ENCODE data around the gene PI4K2A.
"Not testable (repeated sequence)": the region's sequence is repeated elsewhere in the genome, so short reads cannot be mapped to it uniquely, and the experiment has no call there.

PI4K2A gene

DNA sequence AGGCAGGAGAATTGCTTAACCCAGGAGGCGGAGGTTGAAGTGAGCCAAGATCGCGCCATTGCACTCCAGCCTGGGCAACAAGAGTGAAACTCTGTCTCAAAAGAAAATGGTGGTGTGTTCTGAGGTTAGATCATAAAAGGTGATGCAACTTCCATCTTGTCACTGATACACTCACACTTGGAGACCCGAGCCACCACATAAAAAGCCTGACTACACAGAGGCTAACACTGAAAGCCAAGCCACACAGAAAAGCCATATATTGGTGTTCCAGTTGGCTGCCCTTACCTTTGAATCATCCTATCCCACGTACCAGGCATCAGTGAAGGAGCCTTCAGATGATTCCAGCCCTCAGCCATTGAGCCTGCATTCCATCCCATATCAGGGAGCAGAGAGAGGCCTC lies 11.2 kb upstream of the PI4K2A start:
- no peak for DNase-seq

DNA sequence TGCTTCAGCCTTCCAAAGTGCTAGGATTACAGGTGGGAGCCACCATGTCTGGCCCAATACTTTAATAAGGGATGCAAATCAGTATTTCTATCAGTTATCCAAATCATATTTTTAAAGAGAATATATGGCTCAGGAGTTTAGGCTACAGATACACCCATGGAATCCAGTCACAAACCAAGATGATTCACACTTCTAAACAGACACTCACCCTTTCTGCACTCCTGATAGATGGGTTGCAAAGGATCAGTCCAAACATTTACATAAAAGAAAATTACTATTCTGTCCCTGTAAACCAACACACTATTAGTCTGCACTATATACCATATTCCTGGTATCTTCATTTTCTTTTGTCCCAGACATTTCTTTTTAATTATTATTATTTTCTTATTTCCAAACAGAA lies 9.4 kb upstream of the PI4K2A start:
- no peak for DNase-seq

GRCh38 chr10:97632949-97633884 lies 7.3 kb upstream of the PI4K2A start, which contains the start of gene MORN4:
MORN4 (minus strand) TSS chr10:97633500; CDS start chr10:97619653, 13,847 bp downstream.
- DNase-seq, result peak; percentile 93

- DNase-seq, result no peak
Observed at GRCh38 chr10:97633921-97634320, 6.5 kb upstream of the PI4K2A start.

DNA sequence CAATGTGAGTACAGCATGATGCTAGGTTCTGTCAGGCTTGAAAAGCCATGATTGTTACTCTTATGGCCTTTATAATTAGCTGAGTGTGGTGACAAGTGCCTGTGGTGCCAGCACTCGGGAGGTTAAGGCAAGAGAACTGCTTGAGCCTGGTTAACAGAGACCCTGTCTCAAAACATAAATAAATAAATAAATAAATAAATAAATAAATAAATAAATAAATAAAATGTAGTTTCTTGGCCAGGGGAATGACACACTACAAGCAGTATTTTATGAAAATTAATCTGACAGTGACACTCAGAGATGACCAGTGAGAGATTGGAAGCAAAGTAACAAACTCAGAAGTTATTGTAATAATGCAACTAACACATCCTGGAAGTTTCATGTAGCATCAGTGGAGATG lies 4.9 kb upstream of the PI4K2A start:
- DNase-seq, result no peak

- DNase-seq, result not testable (repeated sequence)
Observed at GRCh38 chr10:97639090-97639489, 1.4 kb upstream of the PI4K2A start.

- peak; percentile 57 for DNase-seq
Observed at GRCh38 chr10:97640868-97641811, 669 bp downstream of the PI4K2A start.

DNA sequence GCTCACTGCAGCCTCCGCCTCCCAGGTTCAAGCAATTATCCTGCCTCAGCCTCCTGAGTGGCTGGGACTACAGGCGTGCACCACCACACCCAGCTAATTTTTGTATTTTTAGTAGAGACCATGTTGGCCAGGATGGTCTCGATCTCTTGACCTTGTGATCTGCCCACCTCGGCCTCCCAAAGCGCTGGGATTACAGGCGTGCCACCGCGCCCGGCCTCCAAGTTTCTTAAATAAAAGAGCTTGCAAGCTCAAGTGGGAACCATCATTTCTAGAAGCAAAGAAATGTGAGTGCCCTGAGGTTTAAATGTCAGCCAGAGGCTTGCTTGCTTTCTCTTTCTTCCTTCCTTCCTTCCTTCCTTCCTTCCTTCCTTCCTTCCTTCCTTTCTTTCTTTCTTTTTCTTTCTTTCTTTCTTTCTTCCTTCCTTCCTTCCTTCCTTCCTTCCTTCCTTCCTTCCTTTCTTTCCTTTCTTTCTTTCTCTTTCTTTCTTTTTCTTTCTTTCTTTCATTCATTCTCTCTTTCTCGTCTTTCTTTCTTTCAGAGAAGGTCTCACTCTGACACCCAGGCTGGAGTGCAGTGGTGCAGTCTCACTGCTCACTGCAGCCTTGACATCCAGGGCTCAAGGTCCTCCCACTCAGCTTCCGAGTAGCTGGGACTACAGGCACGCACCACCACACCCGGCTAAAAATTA lies 2.1 kb downstream of the PI4K2A start:
- DNase-seq, result not testable (repeated sequence)

DNA sequence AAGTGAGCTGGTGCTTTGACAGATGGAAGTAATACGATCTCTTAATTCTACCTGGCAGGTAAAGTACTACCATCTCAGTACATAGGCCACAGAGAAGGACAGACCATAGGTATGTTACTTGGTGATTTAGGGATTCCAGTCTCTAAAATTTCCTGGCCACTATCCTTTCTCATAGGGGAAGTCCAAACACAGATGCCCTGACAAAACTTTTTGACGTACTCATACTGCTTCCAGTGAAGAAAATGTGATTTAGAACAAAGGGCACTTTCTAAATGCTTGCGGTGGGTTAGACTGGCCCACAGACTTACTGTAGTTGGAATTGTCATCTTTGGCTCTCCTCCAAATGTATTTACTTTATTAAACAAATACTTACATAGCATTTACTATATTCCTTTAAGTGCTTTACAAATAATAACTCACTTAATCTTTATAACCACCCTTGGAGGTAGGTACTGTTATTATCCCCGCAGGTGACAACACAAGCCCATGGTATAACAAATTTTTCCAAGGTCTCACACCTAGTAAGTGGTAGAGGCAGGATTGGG lies 3.0 kb downstream of the PI4K2A start:
- DNase-seq, result no peak

GRCh38 chr10:97644936-97645335 lies 4.5 kb downstream of the PI4K2A start:
- no peak for DNase-seq

GRCh38 chr10:97647556-97647955 lies 7.1 kb downstream of the PI4K2A start:
- no peak for DNase-seq

DNA sequence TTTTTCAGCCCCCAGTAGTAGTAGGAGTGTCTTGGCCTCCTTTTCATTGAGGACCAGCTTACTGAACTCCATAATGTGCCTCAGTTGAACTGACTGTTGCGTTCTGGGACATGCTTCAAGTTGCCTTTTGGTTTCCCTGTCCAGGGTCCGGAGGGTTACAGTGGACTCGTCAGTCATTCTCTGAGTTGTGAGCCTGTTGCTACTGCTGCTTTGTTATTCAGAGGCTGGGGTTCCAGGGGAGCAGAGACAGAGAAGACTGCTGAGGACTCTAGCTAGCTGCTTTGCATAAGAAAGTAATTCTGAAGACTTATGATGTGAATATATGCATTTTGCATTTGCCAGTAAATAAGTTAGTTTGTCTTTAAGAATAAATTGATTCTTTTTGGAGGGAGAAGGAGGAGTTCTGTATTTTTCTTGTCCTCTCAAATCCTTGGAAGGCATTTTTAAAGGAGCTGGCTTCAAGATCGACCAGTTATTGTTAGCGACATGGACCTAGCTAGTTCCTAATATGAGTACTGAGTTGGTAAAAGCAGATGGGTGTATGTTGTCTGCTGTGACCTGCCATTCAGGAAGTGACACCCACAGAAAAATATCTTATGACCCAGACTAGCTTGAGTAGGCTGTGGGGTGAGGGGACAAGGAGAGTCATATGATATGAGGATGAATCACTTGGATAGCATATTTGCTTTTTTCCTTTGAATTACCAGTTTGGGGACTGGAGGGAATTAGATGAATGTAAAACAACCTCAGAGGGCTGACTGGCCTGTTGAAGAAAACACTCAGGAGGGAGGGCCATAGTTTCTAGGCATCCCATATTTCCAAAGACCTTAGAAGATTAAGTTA lies 8.3 kb downstream of the PI4K2A start:
- no peak for DNase-seq

DNA sequence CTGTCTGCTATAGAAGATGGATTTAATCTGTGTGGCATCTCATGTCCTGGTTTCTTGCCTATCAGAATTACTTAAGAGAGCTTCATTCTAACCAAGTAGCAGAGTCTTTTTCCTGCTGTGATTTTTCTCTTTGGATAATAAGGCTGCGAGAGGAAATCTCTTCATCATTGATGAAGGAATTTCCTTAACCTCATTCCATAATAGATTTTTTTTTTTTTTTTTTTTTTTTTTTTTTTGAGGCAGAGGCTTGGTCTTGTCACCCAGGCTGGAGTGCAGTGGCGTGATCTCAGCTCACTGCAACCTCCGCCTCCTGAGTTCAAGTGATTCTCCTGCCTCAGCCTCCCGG lies 8.9 kb downstream of the PI4K2A start:
- not testable (repeated sequence) for DNase-seq

DNA sequence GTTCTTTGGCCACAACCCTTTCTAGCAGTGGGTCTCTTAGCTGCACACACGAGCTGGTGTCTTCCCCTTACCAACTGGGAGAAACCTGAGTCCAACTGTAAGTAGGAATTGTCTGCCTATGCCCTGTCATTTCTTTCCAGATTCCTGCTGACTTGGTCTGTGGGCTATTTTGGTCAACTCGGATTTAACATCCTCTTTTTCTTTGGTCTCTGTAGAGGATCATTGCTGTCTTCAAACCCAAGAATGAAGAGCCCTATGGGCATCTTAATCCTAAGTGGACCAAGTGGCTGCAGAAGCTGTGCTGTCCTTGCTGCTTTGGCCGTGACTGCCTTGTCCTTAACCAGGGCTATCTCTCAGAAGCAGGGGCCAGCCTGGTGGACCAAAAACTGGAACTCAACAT lies 10.3 kb downstream of the PI4K2A start:
- DNase-seq, result no peak

- DNase-seq, result no peak
Observed at GRCh38 chr10:97651773-97652172, 11.3 kb downstream of the PI4K2A start.

GRCh38 chr10:97656777-97657176 lies 16.3 kb downstream of the PI4K2A start:
- DNase-seq, result no peak

DNA sequence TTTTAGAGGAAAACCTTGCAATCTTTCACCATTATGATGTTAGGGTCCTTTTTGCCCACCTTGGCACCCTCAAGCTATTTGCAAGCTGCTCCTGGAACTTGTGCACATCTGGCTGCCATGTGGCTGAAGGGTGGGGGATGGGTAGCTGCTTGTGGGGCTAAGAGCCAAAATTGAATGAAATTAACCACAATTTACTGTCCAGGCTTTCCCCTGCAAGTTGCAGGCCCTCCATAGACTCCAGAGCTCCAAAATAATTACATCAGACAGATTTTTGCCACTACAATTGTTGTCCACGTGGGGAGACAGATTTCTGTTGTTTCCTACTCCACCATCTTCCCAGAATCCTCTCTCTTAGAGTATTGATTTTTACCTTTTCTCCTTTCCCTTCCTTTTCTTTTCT lies 19.1 kb downstream of the PI4K2A start:
- DNase-seq, result no peak

GRCh38 chr10:97664282-97664850 lies 23.9 kb downstream of the PI4K2A start:
- DNase-seq, result no peak

GRCh38 chr10:97666992-97667391 lies 26.5 kb downstream of the PI4K2A start:
- DNase-seq, result no peak

GRCh38 chr10:97667463-97667862 lies 27.0 kb downstream of the PI4K2A start:
- no peak for DNase-seq

GRCh38 chr10:97669571-97669970 lies 29.1 kb downstream of the PI4K2A start:
- no peak for DNase-seq

All from right kidney (tissue), 1 donor.